Fibroblast of lung (primary cell): ENCODE results near the gene NME7. TPM values are rescaled to one million over a fixed set of nuclear protein-coding genes. Genes with fewer than 3 reads are reported as not detected.
"Not testable (repeated sequence)": the region's sequence is repeated elsewhere in the genome, so short reads cannot be mapped to it uniquely, and the experiment has no call there.

Source experiments
- DNase-seq, 2 donors: peaks; one replicate each; pipeline versions ENCODE4 v3.0.0 to v3.0.0-alpha.2; 2010; ENCODE audit warnings: low read depth in 2 of 2
- H2AFZ ChIP-seq: 2 replicates; pipeline ENCODE4 v1.5.1; 2012; ENCODE audit warnings: low read length, control low read depth, inconsistent platforms
- H3K27ac ChIP-seq: 2 replicates; pipeline ENCODE4 v1.5.1; 2011; ENCODE audit warnings: low read length, control low read depth; ENCODE audit not compliant: insufficient read depth
- H3K27me3 ChIP-seq: 2 replicates; pipeline ENCODE4 v1.5.1; 2011; ENCODE audit warnings: mild to moderate bottlenecking, low read length; ENCODE audit not compliant: control insufficient read depth, insufficient read depth
- H3K36me3 ChIP-seq: 2 replicates; pipeline ENCODE4 v1.5.1; 2011; ENCODE audit warnings: low read length; ENCODE audit not compliant: control insufficient read depth, insufficient read depth
- H3K4me1 ChIP-seq: 2 replicates; pipeline ENCODE4 v1.5.1; 2011; ENCODE audit warnings: low read length; ENCODE audit not compliant: control insufficient read depth, insufficient read depth; ENCODE audit errors: extremely low read depth
- H3K4me2 ChIP-seq: 2 replicates; pipeline ENCODE4 v1.5.1; 2011; ENCODE audit warnings: low read length, control low read depth; ENCODE audit not compliant: insufficient read depth; ENCODE audit errors: extremely low read depth
- H3K4me3 ChIP-seq, 4 experiments: fragments of 200-600 bp in 1 of 4; sonication (generic) in 1 of 4; replicated peaks in 1 of 4; 2 replicates each; pipeline ENCODE4 v1.5.1; 2011 to 2016; ENCODE audit warnings: low read length in 4 of 4, low read depth in 3 of 4, mild to moderate bottlenecking in 3 of 4, control low read depth in 2 of 4, inconsistent platforms in 1 of 4, mixed read lengths in 1 of 4; ENCODE audit not compliant: insufficient read depth in 1 of 4; ENCODE audit errors: control extremely low read depth in 1 of 4
- H3K79me2 ChIP-seq: 2 replicates; pipeline ENCODE4 v1.5.1; 2012; ENCODE audit warnings: mild to moderate bottlenecking, low read length, inconsistent platforms; ENCODE audit not compliant: control insufficient read depth, insufficient read depth
- H3K9ac ChIP-seq: 2 replicates; pipeline ENCODE4 v1.5.1; 2011; ENCODE audit warnings: mild to moderate bottlenecking, low read length, control low read depth; ENCODE audit not compliant: insufficient read depth
- H3K9me3 ChIP-seq: 2 replicates; pipeline ENCODE4 v1.5.1; 2012; ENCODE audit warnings: low read depth, low read length; ENCODE audit not compliant: control insufficient read depth, insufficient read depth
- H4K20me1 ChIP-seq: 2 replicates; pipeline ENCODE4 v1.5.1; 2011; ENCODE audit warnings: low read length; ENCODE audit not compliant: control insufficient read depth, insufficient read depth; ENCODE audit errors: extremely low read depth
- CTCF ChIP-seq, 2 donors: IDR thresholded peaks in 1 of 2; conservative IDR thresholded peaks in 1 of 2; 1 replicate in 1 of 2; 2 replicates in 1 of 2; pipeline ENCODE4 v1.5.1; 2011 to 2012; ENCODE audit warnings: low read length in 2 of 2, control low read depth in 1 of 2, inconsistent platforms in 1 of 2, low read depth in 1 of 2, mild to moderate bottlenecking in 1 of 2
- EZH2 ChIP-seq: IDR thresholded peaks from 2 replicates; pipeline ENCODE4 v1.5.1; 2012; ENCODE audit warnings: low read length, control low read depth, mild to moderate bottlenecking; ENCODE audit errors: missing control alignments
- polyA plus RNA-seq, 2 donors: library from polyadenylated mRNA; depleted of rRNA in 1 of 2; stranded (reverse) in 1 of 2; unstranded in 1 of 2; fragments of >200 nt; gene quantifications; 2 replicates each; pipeline ENCODE4 v1.2.1, GENCODE V29; 2011 to 2012; ENCODE audit warnings: missing spikeins in 1 of 2
- total RNA-seq: library from RNA; depleted of rRNA; stranded (reverse); fragments of >200 nt; gene quantifications from 2 replicates; pipeline ENCODE4 v1.2.1, GENCODE V29; 2014

Gene NME7
- total and polyA plus RNA-seq, 2 donors (not counting 1 experiment from before 2014, with no cell fraction given): 21.0 to 30.8 TPM

- DNase-seq: no peak
- Histone ChIP-seq H3K27ac (no peak overlapping the region), H3K9ac (no peak overlapping the region), H3K4me1 (no peaks in the 10 kb centered on the region), H3K4me3 (no peak overlapping the region), H3K36me3 (no peaks in the 10 kb centered on the region), H3K79me2 (no peaks in the 10 kb centered on the region), H3K27me3 (no peaks in the 10 kb centered on the region), H2AFZ (no peak overlapping the region), H3K4me2 (no peak overlapping the region), H3K9me3 (no peaks in the 10 kb centered on the region), H4K20me1 (no peaks in the 10 kb centered on the region)
- TF ChIP-seq CTCF (conservative IDR thresholded peaks at IDR 0.05 in 1 of 2, IDR thresholded peaks at IDR 0.05 in 1 of 2; ENCODE audit: low read depth in 1 of 2, low read length in 2 of 2) (no peak), EZH2 (no peak)
Observed at GRCh38 chr1:169184812-169185211, 182.8 kb downstream of the NME7 start.

GRCh38 chr1:169180174-169180573 lies 187.4 kb downstream of the NME7 start:
- no peaks in the 10 kb centered on the region for H3K36me3 ChIP-seq
- no peak overlapping the region for H3K4me2 ChIP-seq
- no peaks in the 10 kb centered on the region for H3K4me1 ChIP-seq
- no peak overlapping the region for H3K9ac ChIP-seq
- H3K79me2 ChIP-seq: no peaks in the 10 kb centered on the region
- H3K27ac ChIP-seq: no peak overlapping the region
- H3K27me3 ChIP-seq: no peaks in the 10 kb centered on the region
- no peak for TF ChIP-seq CTCF (conservative IDR thresholded peaks at IDR 0.05 in 1 of 2, IDR thresholded peaks at IDR 0.05 in 1 of 2; ENCODE audit: low read depth in 1 of 2, low read length in 2 of 2)
- no peak for TF ChIP-seq EZH2
- H3K9me3 ChIP-seq: no peaks in the 10 kb centered on the region
- H2AFZ ChIP-seq: no peak overlapping the region
- H3K4me3 ChIP-seq: no peak overlapping the region
- H4K20me1 ChIP-seq: no peaks in the 10 kb centered on the region
- DNase-seq: no peak

GRCh38 chr1:169179431-169179830 lies 188.2 kb downstream of the NME7 start:
- not testable (repeated sequence) for H3K4me2 ChIP-seq, H3K4me3 ChIP-seq, H3K79me2 ChIP-seq, H3K36me3 ChIP-seq, H2AFZ ChIP-seq, H4K20me1 ChIP-seq, H3K9me3 ChIP-seq, DNase-seq, H3K9ac ChIP-seq, H3K27me3 ChIP-seq, H3K4me1 ChIP-seq, H3K27ac ChIP-seq
